Astrocyte of the spinal cord (primary cell): Measurements from ENCODE around the gene HIPK2.
"Not testable (repeated sequence)": the region's sequence is repeated elsewhere in the genome, so short reads cannot be mapped to it uniquely, and the experiment has no call there.

ENCODE experiments used
- DNase-seq: peaks from one replicate; pipeline ENCODE4 v3.0.0; 2011; ENCODE audit warnings: low read depth, low spot score
- H3K4me3 ChIP-seq: 2 replicates; pipeline ENCODE4 v1.5.1; 2011; ENCODE audit warnings: low read depth, mild to moderate bottlenecking, low read length, moderate library complexity
- in situ Hi-C: cut with HindIII; loops from 2 replicates; pipeline ENCODE4 v1.10.0; 2017; ENCODE audit warnings: low sequenced_read_pairs
- TF ChIP-seq, protein P1 (sequence below): IDR thresholded peaks from 2 replicates; pipeline ENCODE4 v1.5.1; 2012; ENCODE audit warnings: low read depth, mild to moderate bottlenecking, low read length, inconsistent platforms

Gene HIPK2

DNA sequence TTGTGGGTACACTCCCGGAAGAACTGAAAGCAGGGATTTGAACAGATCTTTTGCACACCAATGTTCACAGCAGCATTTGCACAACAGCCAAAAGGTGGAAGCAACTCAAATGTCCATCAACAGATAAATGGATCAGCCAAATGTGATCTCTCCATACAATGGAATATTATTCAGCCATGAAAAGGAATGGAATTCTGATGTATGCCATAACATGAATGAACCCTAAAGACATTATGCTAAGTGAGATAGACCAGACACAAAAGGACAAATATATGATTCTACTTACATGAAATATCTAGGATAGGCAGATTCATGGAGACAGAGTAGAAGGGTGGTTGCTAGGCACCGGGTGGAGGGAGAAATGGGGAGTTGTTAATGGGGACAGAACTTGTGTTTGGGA is 217.6 kb downstream of the HIPK2 start:
- no peak for DNase-seq
- H3K4me3 ChIP-seq, result no peak overlapping the region
- TF ChIP-seq, protein P1, sequence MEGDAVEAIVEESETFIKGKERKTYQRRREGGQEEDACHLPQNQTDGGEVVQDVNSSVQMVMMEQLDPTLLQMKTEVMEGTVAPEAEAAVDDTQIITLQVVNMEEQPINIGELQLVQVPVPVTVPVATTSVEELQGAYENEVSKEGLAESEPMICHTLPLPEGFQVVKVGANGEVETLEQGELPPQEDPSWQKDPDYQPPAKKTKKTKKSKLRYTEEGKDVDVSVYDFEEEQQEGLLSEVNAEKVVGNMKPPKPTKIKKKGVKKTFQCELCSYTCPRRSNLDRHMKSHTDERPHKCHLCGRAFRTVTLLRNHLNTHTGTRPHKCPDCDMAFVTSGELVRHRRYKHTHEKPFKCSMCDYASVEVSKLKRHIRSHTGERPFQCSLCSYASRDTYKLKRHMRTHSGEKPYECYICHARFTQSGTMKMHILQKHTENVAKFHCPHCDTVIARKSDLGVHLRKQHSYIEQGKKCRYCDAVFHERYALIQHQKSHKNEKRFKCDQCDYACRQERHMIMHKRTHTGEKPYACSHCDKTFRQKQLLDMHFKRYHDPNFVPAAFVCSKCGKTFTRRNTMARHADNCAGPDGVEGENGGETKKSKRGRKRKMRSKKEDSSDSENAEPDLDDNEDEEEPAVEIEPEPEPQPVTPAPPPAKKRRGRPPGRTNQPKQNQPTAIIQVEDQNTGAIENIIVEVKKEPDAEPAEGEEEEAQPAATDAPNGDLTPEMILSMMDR, result no peak
- in situ Hi-C loops, result no loop called here

DNA sequence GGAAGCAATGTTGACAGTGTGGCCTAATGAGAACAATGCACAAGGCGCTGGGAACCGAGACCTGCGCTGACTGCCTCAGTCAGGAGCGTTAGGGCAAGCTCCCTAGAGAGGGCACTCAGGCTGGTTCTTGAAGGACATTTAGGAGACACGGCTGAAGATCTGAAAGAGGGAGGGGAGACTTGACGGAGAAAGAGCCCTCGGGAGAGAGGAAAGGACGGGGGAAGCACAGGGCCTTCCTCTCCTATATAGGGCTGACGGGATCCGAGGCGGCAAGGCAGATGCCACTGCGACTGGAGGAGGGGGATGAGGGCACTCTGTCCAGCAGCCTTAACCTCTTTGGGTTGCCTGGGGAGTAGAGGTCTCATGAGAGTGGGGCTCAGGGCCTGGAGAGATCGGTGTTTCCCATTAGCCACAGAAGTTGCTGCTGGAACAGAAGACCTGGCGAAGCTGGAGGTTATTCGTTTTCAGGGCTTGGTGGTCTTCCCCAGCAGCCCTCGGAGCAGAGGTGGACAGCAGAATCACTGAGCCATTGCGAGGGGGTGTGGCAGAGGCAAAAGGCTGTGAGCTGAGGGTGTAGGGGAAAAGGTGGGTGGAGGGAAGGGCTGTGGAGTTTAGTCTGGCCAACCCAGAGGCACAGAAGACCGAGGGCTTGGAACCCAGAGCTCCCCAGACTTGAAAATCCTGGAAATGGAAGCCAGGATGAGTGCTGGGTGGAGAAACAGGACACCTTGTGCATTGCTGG is 218.3 kb downstream of the HIPK2 start:
- in situ Hi-C loops, result no loop called here
- DNase-seq, result no peak
- no peak overlapping the region for H3K4me3 ChIP-seq
- TF ChIP-seq, protein P1, result no peak

DNA sequence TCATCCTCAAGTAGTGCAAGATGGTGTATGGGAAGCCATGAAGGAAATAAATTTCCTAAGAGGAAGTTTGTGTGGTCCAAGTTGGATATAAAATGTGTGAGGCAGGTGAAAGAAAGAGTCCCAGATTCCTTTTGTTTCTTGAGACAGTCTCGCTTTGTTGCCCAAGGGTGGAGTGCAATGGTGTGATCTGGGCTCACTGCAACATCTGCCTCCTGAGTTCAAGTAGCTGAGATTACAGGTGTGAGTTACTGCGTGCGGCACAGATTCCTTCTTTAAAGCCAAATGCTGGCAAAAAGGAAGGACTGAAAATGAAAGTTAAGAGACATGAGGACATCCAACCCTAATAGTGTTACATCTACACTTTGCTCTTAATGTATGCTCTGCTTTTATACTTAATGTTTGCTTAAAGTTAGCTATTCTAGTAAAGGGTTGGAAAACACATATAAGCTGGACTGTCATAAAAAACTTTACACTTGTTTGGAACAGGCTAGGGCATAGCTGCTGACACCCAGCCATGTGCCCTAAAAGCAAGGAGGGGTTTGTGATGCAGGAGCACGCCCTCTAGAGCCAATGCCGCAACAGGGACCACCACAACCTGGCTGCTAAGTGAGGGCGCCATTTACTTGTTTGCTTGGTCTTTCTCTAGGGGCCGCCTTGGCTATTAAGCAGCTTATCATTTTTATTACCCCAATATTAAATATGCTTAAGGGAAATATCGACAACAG is 219.8 kb downstream of the HIPK2 start:
- in situ Hi-C loops, result no loop called here
- DNase-seq, result no peak
- TF ChIP-seq, protein P1, result no peak
- H3K4me3 ChIP-seq, result no peak overlapping the region

DNA sequence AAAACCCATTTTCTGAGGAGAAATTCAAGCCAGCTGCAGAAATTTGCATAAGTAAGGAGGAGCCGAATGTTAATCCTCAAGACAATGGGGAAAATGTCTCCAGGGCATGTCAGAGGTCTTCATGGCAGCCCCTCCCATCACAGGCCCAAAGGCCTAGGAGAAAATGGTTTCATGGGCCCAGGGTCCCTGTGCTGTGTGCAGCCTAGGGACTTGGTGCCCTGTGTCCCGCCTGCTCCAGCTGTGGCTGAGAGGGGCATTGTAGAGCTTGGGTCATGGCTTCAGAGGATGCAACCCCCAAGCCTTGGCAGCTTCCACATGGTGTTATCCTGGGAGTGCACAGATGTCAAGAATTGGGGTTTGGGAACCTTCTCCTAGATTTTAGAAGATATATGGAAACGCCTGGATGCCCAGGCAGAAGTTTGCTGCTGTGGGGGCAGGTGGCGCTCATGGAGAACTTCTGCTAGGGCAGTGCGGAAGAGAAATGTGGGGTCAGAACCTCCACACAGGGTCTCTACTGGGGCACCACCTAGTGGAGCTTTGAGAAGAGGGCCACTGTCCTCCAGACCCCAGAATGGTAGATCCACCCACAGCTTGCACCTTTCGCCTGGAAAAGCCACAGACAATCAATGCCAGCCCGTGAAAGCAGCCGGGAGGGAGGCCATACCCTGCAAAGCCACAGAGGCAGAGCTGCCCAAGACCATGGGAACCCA is 223.7 kb downstream of the HIPK2 start:
- H3K4me3 ChIP-seq, in situ Hi-C loops: not testable (repeated sequence)

DNA sequence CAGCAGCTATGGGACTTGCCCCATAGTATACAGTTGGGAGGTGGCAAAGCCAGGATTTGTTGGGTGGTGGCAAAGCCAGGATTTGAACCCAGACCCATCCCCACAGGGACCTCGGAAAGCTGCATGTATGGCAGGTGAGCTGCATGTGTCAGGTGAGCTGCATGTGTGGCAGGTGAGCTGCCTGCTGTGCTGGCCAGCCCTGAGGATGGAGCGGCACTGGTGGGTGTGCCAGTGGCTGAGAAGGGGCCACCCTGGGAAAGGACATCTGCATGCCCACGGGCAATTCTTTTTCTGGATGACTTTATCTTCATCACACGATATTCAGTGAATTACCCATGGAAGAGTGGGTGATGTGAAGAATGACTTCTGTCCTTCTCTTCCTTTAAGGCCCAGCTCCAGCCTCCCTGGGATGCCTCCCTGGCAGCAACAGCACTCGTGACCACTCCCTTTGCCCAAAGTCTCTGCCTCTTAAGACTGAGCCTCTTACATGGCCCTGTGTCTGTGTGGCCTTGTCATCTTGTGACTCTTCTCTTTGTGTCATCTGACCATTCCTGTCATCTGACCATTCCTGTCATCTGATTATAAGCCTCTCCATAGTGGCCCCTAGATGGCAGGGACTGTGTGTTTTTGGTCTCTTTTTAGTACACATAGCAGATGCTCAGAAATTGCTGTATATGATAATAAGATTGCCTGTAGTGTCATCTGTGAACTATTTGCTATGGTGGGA is 229.3 kb downstream of the HIPK2 start:
- in situ Hi-C loops, result no loop called here
- H3K4me3 ChIP-seq, result no peak overlapping the region
- no peak for DNase-seq
- TF ChIP-seq, protein P1, result no peak

More for the DNA sequence above, 223.7 kb downstream of the HIPK2 start:
- DNase-seq, result not testable (repeated sequence)

DNA sequence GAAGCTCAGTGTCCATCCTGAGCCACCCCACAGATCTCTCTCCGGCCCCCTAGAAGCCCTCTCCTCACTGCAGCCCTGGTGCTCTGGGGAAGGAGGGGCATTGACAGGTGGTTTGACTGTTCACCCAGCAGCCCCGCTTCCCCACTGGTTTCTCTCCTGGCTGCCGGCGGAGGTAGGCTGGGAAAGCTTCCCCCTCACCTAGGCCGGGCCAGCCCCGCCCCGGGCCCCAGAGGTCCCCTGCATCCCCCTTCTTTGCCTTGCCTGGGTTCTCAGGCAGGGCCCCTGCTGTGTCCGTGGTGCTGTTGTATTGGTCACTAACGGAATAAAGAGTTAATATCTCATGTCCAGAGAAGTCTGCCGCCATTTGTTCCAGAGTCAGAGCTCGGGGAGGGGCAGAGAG is 233.2 kb downstream of the HIPK2 start:
- in situ Hi-C loops, result no loop called here
- DNase-seq, result no peak
- TF ChIP-seq, protein P1, result no peak
- no peak overlapping the region for H3K4me3 ChIP-seq
